ENCODE results near the gene TSKU.
"Not testable (repeated sequence)": the region's sequence is repeated elsewhere in the genome, so short reads cannot be mapped to it uniquely, and the experiment has no call there.

- TF ChIP-seq EZH2 (optimal IDR thresholded peaks at IDR 0.05; ENCODE audit: low read depth, low read length); CTCF (IDR thresholded peaks at IDR 0.05; ENCODE audit: low read length); EZH2phosphoT487 (IDR thresholded peaks at IDR 0.05; ENCODE audit: low read length): not testable (repeated sequence)
Measured at GRCh38 chr11:76821396-76821795, 38.2 kb downstream of the TSKU start.

Data from MM.1S (cell line).